ENCODE results near the gene FHOD3.

The FHOD3 gene

DNA sequence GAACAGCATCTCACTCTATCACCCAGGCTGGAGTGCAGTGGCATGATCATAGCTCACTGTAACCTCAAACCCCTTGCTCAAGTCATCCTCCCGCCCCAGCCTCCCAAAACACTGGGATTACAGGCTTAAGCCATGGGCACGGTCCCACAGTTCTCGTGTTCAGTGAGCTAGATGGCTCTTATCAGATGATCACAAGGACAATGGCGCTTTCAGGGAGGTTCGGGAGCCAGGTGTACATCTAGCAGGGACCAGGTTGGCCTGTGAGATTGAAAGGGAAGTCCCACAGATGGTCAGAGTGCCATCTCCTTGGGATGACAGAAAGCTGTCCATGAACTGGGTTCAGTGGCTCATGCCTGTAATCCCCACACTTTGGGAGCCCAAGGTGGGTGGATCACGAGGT is 14.1 kb upstream of the FHOD3 start:
- Mint-ChIP-seq H3K4me1 (no peaks in the 10 kb centered on the region), H3K9me3 (no peaks in the 10 kb centered on the region), H3K27me3 (peaks cover 31% of the 10 kb centered on the region), H3K4me3 (no peak overlapping the region), H3K36me3 (no peaks in the 10 kb centered on the region), H3K27ac (no peak overlapping the region)
- no peak for DNase-seq
- CTCF ChIA-PET, result interaction anchor here (0.7 to 5.8 kb wide), 9 partner anchors 18 to 897 kb away, joined by 3 to 76 read pairs (median 5); partner anchors contain the start of gene SLC39A6

DNA sequence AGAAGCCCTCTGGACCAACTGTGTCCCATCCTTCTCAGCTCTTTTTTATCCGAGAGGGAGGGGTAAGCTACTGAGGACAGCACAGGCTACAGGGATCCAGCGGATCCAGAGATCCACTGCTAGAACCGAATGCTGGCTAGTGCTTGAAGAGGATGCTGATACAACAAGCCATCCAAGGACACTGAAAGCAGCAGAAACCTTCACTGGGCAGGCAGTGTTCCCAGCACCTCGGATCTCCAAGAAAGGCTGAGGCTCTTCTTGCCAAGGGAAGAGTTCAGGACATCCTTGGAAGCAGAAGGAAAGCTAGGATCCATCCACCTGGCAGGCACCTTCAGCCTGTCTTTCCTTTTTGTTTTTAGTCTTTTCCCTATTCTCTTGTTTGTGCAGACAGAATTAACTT is 13.2 kb upstream of the FHOD3 start:
- DNase-seq, result no peak
- no peaks in the 10 kb centered on the region for H3K4me1 Mint-ChIP-seq
- H3K36me3 Mint-ChIP-seq, result no peaks in the 10 kb centered on the region
- no peaks in the 10 kb centered on the region for H3K9me3 Mint-ChIP-seq
- CTCF ChIA-PET, result interaction anchor here (0.7 to 5.8 kb wide), 13 partner anchors 9 to 898 kb away, joined by 3 to 76 read pairs (median 4); partner anchors contain the start of gene SLC39A6
- no peak overlapping the region for H3K27ac Mint-ChIP-seq
- no peak overlapping the region for H3K4me3 Mint-ChIP-seq
- H3K27me3 Mint-ChIP-seq, result peaks cover 28% of the 10 kb centered on the region

DNA sequence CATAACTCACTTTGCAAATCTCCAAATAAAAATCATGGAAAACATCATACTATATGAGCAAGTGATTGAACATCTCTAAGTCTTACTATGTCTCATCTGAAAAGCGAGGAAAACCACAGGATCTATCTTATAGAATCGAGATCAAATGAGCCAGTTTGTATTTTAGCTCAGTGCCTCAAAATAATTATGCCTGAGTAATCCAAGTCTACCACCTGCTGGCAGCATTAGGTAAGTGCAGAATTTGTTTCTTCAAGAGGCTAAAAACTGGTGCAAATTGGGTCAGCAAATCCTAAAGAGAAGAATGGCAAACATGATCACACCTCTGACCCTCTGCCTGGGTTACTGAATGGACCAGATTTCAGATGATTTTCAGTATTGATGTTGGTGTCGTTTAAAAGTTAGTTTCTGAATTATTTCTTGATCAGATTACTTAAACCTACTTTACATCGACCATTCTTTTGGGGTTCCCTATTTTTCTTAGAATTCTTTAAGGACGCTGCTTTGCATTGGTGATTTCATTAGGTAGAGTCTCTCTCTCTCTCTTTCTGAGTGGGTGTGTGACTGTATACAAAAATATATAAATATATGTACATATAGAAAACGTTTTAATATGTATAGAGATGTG is 12.7 kb upstream of the FHOD3 start:
- Mint-ChIP-seq H3K27me3 (peaks cover 33% of the 10 kb centered on the region), H3K36me3 (no peaks in the 10 kb centered on the region), H3K9me3 (no peaks in the 10 kb centered on the region), H3K27ac (no peak overlapping the region), H3K4me3 (no peak overlapping the region), H3K4me1 (no peaks in the 10 kb centered on the region)
- DNase-seq, result peak; percentile 58
- CTCF ChIA-PET, result interaction anchor here (0.6 to 5.8 kb wide), 13 partner anchors 8 to 898 kb away, joined by 3 to 76 read pairs (median 4); partner anchors contain the start of gene SLC39A6

DNA sequence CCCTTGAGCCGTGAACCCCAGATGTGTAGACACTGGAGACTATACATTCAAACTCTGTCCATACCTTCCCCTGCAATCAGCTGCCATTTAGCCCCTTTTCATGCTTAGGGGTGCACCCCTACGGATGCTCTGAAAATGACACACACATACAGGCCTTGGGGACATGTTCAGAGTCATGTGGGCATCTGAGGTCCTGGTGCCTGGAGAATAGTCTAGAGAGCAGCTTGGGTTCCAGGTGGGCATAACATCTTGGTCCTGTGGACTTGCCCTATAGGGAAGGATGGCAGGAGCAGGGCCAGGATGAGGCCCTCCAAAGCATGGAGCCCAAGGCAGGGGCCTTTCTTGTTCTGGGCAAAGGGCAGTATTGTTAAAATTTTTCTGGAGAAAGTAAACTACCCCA is 9.9 kb upstream of the FHOD3 start:
- no peak for DNase-seq
- Mint-ChIP-seq H3K36me3 (no peaks in the 10 kb centered on the region), H3K27me3 (peaks cover 30% of the 10 kb centered on the region), H3K27ac (no peak overlapping the region), H3K4me3 (no peak overlapping the region), H3K4me1 (no peaks in the 10 kb centered on the region), H3K9me3 (no peaks in the 10 kb centered on the region)
- CTCF ChIA-PET, result interaction anchor here (0.6 to 5.8 kb wide), 2 partner anchors 191 to 271 kb away, joined by 3 to 76 read pairs; no protein-coding TSS in a partner anchor

DNA sequence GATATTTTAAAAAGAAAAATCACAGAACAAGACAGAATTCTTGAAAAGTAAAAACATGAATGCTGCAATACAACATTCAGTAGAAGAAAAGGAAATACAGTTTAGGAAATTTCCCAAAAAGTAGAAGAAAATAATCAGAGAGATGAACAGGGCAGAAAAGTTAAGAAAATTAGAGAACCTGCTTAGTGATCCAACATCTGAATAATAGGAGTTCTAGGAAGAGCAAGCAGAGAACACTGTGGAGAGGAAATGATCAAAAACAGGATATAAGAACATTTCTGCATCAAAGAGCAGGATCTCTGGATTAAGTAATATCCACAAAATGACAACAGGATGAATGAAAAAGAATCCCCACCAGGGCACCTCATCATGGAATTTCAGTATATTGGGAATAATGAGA is 8.8 kb upstream of the FHOD3 start:
- Mint-ChIP-seq H3K27ac (no peak overlapping the region), H3K9me3 (no peaks in the 10 kb centered on the region), H3K27me3 (peaks cover 27% of the 10 kb centered on the region), H3K4me1 (no peaks in the 10 kb centered on the region), H3K4me3 (no peak overlapping the region), H3K36me3 (no peaks in the 10 kb centered on the region)
- CTCF ChIA-PET, result no interaction called here
- no peak for DNase-seq

DNA sequence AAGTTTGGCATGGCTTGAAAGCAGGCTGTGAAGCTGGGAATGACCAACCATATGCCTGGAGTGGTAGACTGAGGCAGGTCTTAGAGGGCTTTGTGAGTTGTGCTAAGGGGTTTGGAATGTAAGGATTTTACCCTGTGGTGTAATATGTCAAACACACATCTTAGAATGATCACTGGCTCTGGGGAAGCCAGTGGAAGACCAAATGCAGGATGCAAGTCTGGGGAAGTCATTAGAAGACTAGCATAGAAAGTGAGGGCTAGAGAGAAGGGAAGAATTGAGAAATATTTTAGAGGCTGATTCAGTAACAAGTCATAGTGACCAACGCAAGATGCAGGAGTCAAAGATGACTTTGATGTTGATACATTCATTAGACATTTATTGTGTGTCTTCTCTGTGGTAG is 3.5 kb upstream of the FHOD3 start:
- Mint-ChIP-seq H3K27ac (no peak overlapping the region), H3K9me3 (no peaks in the 10 kb centered on the region), H3K4me1 (no peaks in the 10 kb centered on the region), H3K4me3 (no peak overlapping the region), H3K36me3 (peaks cover under 1% of the 10 kb centered on the region), H3K27me3 (peaks cover 25% of the 10 kb centered on the region)
- CTCF ChIA-PET, result interaction anchor here (1.7 kb wide), 1 partner anchor 9 kb away, joined by 4 read pairs; no protein-coding TSS in a partner anchor
- no peak for DNase-seq

DNA sequence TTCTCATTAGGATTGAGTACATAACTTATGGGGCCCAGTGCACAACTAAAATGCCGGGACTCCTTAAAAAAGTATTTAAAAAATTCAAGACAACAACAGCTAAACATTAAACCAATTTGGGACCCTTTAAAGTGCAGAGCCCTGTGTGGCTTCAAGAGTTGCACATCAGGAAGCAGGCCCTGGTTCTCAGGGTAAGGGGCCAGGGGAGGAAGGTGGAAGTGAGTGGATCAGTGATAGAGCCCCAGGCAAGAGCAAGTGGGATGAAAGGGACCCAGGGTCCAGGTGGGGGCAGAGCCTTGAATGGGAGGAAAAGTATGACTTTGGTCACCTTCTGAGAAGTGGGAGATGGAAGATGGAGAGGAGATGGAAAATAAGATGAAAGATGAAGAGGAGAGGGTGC is 2.3 kb upstream of the FHOD3 start:
- H3K9me3 Mint-ChIP-seq, result no peaks in the 10 kb centered on the region
- CTCF ChIA-PET, result no interaction called here

DNA sequence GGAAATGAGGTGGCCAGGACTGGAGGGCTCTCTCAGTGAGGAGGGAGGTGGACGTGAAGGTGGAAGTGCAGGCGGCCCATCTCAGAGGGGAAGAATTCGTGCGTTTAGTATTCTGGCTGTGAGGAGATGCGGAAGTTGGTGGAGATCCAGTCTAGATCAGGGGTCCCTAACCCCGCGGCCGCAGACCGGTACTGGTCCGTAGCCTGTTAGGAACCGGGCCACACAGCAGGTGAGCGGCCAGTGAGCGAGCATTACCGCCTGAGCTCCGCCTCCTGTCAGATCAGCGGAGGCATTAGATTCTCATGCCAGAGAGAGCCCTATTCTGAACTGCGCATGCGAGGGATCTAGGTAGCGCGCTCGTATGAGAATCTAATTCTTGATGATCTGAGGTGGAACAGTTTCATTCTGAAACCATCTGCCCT is 1.6 kb upstream of the FHOD3 start:
- Mint-ChIP-seq H3K4me1 (no peaks in the 10 kb centered on the region), H3K27ac (no peak overlapping the region), H3K9me3 (no peaks in the 10 kb centered on the region), H3K36me3 (peaks cover 2% of the 10 kb centered on the region), H3K27me3 (peaks cover 38% of the 10 kb centered on the region), H3K4me3 (no peak overlapping the region)
- no peak for DNase-seq
- CTCF ChIA-PET, result interaction anchor here (0.6 kb wide), 1 partner anchor 1116 kb away, joined by 3 read pairs; no protein-coding TSS in a partner anchor

More for the DNA sequence above, 2.3 kb upstream of the FHOD3 start:
- no peak for DNase-seq
- no peak overlapping the region for H3K27ac Mint-ChIP-seq
- no peaks in the 10 kb centered on the region for H3K4me1 Mint-ChIP-seq
- peaks cover 31% of the 10 kb centered on the region for H3K27me3 Mint-ChIP-seq
- H3K36me3 Mint-ChIP-seq, result peaks cover 2% of the 10 kb centered on the region
- H3K4me3 Mint-ChIP-seq, result no peak overlapping the region

DNA sequence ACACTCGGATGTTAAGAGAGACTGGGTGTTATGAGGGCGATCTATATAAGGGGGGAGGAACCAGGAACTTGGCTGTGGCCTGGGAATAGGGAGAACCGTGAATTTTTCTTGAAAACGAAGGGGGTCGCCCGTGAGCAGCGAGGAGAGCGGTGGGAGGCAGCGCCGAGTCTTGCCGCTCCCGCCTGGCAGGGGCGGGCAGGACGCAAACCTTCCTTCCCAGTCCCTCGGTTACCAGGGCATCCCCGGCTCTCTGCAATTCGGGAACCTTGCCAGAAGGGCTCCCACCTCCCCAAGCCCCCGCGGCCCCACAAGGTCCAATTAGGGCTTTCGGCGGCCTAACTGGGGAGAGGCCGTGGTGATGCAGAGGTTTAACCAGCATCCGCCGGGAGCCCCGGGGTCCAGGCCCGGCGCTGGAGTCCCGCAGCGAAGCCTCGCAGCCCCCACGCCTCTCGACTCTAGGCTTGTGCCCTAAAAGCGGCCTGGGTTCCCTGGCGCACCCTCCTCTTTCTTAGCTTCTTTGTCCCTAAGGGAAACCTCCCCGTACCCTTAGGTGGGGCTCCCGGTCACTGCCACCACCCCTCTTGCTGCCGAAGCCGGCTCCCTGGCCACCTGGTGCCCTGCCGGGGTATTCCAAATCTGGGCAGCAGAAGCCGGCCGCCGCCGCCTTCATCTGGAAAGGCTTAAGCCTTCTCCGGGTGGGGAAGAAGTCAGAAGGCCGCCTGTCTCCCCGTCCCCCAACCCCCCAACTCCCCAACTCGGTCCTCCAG is 680 bp upstream of the FHOD3 start:
- no peak overlapping the region for H3K27ac Mint-ChIP-seq
- H3K4me3 Mint-ChIP-seq, result no peak overlapping the region
- peaks cover 41% of the 10 kb centered on the region for H3K27me3 Mint-ChIP-seq
- CTCF ChIA-PET, result no interaction called here
- DNase-seq, result peak; percentile 22
- H3K9me3 Mint-ChIP-seq, result no peaks in the 10 kb centered on the region
- peaks cover 2% of the 10 kb centered on the region for H3K36me3 Mint-ChIP-seq
- H3K4me1 Mint-ChIP-seq, result no peaks in the 10 kb centered on the region

DNA sequence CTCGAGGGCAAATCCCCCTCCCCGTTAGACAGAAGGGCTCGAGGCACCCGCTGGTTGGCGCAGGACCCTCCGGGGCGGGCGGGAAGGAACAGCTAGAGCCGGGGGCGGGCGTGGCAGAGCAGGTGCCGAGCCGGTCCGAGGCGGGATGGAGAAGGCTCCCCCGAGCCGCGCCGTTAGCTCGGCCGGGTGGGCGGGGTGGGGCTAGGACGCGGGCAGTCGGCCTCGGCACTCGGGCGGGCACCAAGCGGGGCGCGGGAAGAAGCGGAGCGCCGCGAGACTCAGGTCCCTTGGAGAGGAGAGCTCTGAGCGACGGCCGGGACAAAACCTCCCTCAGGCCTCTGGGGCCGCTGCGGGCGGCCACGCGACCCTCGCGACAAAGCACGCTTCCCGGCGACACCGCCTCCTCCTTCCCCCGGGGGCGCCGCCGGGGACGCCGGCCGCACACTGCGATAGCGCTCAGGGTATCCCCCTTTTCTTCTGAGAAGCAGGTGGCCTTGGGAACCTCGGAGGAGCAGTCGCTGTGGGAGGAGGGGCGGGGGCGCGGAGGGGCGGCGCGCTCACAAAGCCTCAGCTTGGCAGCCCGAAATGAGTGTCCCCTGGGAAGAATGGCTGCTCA is 721 bp downstream of the FHOD3 start:
- peaks cover 45% of the 10 kb centered on the region for H3K27me3 Mint-ChIP-seq
- peaks cover 2% of the 10 kb centered on the region for H3K36me3 Mint-ChIP-seq
- H3K4me1 Mint-ChIP-seq, result no peaks in the 10 kb centered on the region
- CTCF ChIA-PET, result no interaction called here
- H3K9me3 Mint-ChIP-seq, result no peaks in the 10 kb centered on the region
- DNase-seq, result no peak
- no peak overlapping the region for H3K4me3 Mint-ChIP-seq
- H3K27ac Mint-ChIP-seq, result no peak overlapping the region

DNA sequence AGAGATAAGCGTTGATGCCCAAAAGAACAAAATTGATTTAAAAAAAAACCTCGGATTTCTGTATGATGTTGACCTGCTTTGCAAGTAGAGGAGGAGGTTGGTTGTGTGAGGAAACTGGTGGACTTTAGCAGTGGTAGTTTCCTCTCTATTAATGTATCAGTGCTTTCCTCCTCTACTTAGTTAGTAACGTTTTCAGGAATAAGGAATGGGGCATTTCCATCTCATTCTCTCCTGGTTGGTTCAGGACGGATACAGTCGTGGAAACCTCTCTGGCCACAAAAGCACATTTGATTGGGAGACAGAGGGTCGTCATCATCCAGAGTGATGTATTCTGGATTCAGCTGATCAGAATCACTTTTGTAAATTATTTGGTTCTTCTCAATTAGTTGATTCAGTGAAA is 1.5 kb downstream of the FHOD3 start:
- Mint-ChIP-seq H3K27me3 (peaks cover 51% of the 10 kb centered on the region), H3K9me3 (no peaks in the 10 kb centered on the region), H3K27ac (no peak overlapping the region), H3K4me3 (no peak overlapping the region), H3K4me1 (no peaks in the 10 kb centered on the region), H3K36me3 (peaks cover 2% of the 10 kb centered on the region)
- CTCF ChIA-PET, result no interaction called here
- DNase-seq, result no peak

DNA sequence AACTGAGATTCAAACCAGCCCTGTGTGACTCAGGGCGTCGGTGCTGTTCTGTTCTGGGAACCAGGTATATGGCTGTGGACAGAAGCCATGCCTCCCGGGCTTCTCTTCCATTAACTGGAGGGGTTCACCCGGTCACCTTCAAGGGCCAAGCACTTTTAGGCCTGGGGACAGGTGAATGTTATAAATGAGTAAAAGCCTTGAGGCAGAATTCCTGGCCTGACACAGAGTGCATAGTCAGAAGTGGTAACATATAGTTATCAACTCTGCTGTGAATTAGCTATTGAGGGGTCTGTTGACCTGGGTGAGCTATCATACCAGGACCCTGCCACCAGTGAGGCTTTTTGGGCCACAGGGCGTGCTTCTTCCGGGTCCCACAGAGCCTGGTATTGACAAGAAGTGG is 2.7 kb downstream of the FHOD3 start:
- H3K27ac Mint-ChIP-seq, result no peak overlapping the region
- no peaks in the 10 kb centered on the region for H3K9me3 Mint-ChIP-seq
- CTCF ChIA-PET, result interaction anchor here (0.6 kb wide), 1 partner anchor 12 kb away, joined by 3 read pairs; no protein-coding TSS in a partner anchor
- H3K4me1 Mint-ChIP-seq, result no peaks in the 10 kb centered on the region
- no peak for DNase-seq
- peaks cover 51% of the 10 kb centered on the region for H3K27me3 Mint-ChIP-seq
- H3K36me3 Mint-ChIP-seq, result peaks cover 2% of the 10 kb centered on the region
- no peak overlapping the region for H3K4me3 Mint-ChIP-seq

DNA sequence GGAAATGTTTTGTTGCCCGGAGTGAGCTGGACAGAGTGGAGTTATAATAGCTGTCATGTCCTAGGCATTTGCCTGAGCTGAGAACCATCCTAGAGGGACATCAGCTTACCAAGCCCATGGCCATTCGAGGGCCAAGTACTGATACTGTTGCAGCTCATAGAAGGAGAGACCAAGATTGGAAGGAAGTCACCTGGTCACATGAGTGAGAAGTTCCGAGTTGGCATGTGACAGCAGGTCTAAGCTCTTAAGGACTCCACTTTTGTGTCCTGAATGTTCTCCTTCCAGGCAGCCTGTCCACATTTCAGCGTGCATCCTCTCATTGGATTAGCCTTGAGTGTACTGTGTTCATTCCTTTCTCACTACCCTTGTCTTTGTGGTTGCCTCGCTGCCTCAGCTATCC is 4.4 kb downstream of the FHOD3 start:
- no peaks in the 10 kb centered on the region for H3K9me3 Mint-ChIP-seq
- no peak overlapping the region for H3K4me3 Mint-ChIP-seq
- H3K27me3 Mint-ChIP-seq, result peaks cover 61% of the 10 kb centered on the region
- CTCF ChIA-PET, result interaction anchor here (0.9 kb wide), 1 partner anchor 18 kb away, joined by 3 read pairs; no protein-coding TSS in a partner anchor
- H3K4me1 Mint-ChIP-seq, result no peaks in the 10 kb centered on the region
- no peak for DNase-seq
- H3K27ac Mint-ChIP-seq, result no peak overlapping the region
- peaks cover 2% of the 10 kb centered on the region for H3K36me3 Mint-ChIP-seq

DNA sequence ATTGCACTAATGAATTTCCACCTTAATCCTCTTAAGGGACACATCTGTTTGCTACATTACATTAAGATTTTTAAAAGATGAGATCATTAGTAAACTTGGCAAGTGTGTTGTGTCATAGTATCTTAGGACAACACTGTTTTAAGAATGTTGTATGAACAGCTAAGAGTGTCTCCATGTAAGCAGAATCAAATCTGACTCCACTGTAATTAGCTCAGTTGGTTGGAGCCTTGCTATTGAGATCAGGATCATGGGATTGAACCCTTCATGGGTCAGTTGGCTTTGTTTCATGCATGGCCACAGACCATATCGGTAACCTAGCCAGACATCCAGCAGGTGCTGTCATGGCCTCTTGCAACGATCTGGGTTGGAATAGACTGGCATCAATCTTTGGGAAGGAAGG is 5.2 kb downstream of the FHOD3 start:
- H3K27ac Mint-ChIP-seq, result no peak overlapping the region
- CTCF ChIA-PET, result interaction anchor here (0.6 kb wide), 1 partner anchor 554 kb away, joined by 3 read pairs; no protein-coding TSS in a partner anchor
- no peak overlapping the region for H3K4me3 Mint-ChIP-seq
- H3K27me3 Mint-ChIP-seq, result peaks cover 63% of the 10 kb centered on the region
- peaks cover 2% of the 10 kb centered on the region for H3K36me3 Mint-ChIP-seq
- no peaks in the 10 kb centered on the region for H3K9me3 Mint-ChIP-seq
- DNase-seq, result no peak
- H3K4me1 Mint-ChIP-seq, result no peaks in the 10 kb centered on the region
